Measurements from ENCODE around the gene ATP2B1.

Gene ATP2B1

GRCh38 chr12:89701606-89702206, 6.9 kb downstream of the ATP2B1 start:
- no peaks in the 10 kb centered on the region for H3K36me3 ChIP-seq (ENCODE audit: control insufficient read depth in 2 of 2, insufficient read depth in 1 of 2, low read length in 2 of 2)
- H3K27ac ChIP-seq (ENCODE audit: extremely low read depth, low read depth, low read length), result no peak overlapping the region
- no peak overlapping the region for H3K4me3 ChIP-seq (ENCODE audit: low read depth, low read length)
- ChIA-PET POLR2A (no interaction called here), CTCF (interaction anchor here (1.3 to 1.9 kb wide), 2 partner anchors 157 to 215 kb away, joined by 3 to 4 read pairs; no protein-coding TSS in a partner anchor)
- peaks cover 47% of the 10 kb centered on the region for H3K4me1 ChIP-seq (ENCODE audit: control insufficient read depth, insufficient read depth, low read length)
- no peaks in the 10 kb centered on the region for H3K9me3 ChIP-seq (ENCODE audit: control insufficient read depth, insufficient read depth, low read depth, low read length)
- TF ChIP-seq TSHZ1 (tag by site-specific recombination; IDR thresholded peaks at IDR 0.05; ENCODE audit: borderline replicate concordance) (no peak), SETDB1 (IDR thresholded peaks at IDR 0.05; ENCODE audit: insufficient read length, low read length) (no peak), ZBTB48 (tag by site-specific recombination; IDR thresholded peaks at IDR 0.05) (no peak), ZNF26 (tag by site-specific recombination; IDR thresholded peaks at IDR 0.05) (no peak), ZNF658 (tag by site-specific recombination; IDR thresholded peaks at IDR 0.05) (no peak), SCRT2 (tag by site-specific recombination; IDR thresholded peaks at IDR 0.05) (no peak), SP3 (tag by site-specific recombination; IDR thresholded peaks at IDR 0.05) (no peak), ATF2 (tag by site-specific recombination; IDR thresholded peaks at IDR 0.05; ENCODE audit: low read depth) (no peak), ZNF830 (tag by site-specific recombination; IDR thresholded peaks at IDR 0.05; ENCODE audit: low read depth) (no peak), HOXD13 (CRISPR knock-in tag; IDR thresholded peaks at IDR 0.05; ENCODE audit: borderline replicate concordance) (no peak), ZNF571 (tag by site-specific recombination; IDR thresholded peaks at IDR 0.05) (no peak), ZNF184 (tag by site-specific recombination; IDR thresholded peaks at IDR 0.05) (no peak), KLF1 (tag by site-specific recombination; IDR thresholded peaks at IDR 0.05) (no peak), ZSCAN30 (tag by site-specific recombination; IDR thresholded peaks at IDR 0.05) (no peak), ZNF416 (tag by site-specific recombination; IDR thresholded peaks at IDR 0.05) (no peak), ZNF274 (IDR thresholded peaks at IDR 0.05; ENCODE audit: low read length) (no peak), ZNF274 (tag by site-specific recombination; IDR thresholded peaks at IDR 0.05; ENCODE audit: borderline replicate concordance) (no peak), ZNF449 (tag by site-specific recombination; IDR thresholded peaks at IDR 0.05) (no peak), GFI1B (tag by site-specific recombination; IDR thresholded peaks at IDR 0.05) (no peak)

All from HEK293 (cell line).